Esophagus muscularis mucosa (tissue), 3 donors: ENCODE measurements around the gene MX2.

ENCODE experiments used
- CTCF ChIP-seq, 3 experiments: fragments of 200-600 bp in 2 of 3; fragments of 450-650 bp in 1 of 3; sonication (generic) in 2 of 3; IDR thresholded peaks; one replicate each; pipeline ENCODE4 v1.5.1; 2017 to 2019; ENCODE audit warnings: antibody characterized with exemption in 3 of 3, mild to moderate bottlenecking in 2 of 3, moderate library complexity in 1 of 3
- POLR2A ChIP-seq: fragments of 450-650 bp; IDR thresholded peaks from one replicate; pipeline ENCODE4 v1.6.1; 2017; ENCODE audit warnings: antibody characterized with exemption, moderate library complexity, mild to moderate bottlenecking, low read depth

- no peak for TF ChIP-seq POLR2A
- TF ChIP-seq CTCF (IDR thresholded peaks at IDR 0.05), result no peak
Observed at GRCh38 chr21:41422546-41423304, 60.9 kb downstream of the MX2 start.
